A673 (cell line): Measurements from ENCODE around the gene MAPK12.

ENCODE experiments used
- CTCF ChIP-seq: fragments of 300-800, 200-600 bp; sonication (generic); conservative IDR thresholded peaks from 2 replicates; pipeline ENCODE4 v1.5.1; 2017; ENCODE audit warnings: low read depth, mild to moderate bottlenecking, antibody characterized with exemption, low read length, moderate library complexity, mixed read lengths
- EZH2 ChIP-seq: fragments of 200-600 bp; sonication (generic); IDR thresholded peaks from 2 replicates; pipeline ENCODE4 v1.6.1; 2017; ENCODE audit warnings: borderline replicate concordance, low read depth, mild to moderate bottlenecking, mixed read lengths, antibody characterized with exemption, low read length; ENCODE audit not compliant: poor library complexity, severe bottlenecking

- TF ChIP-seq CTCF (no peak), EZH2 (no peak)
Measured at GRCh38 chr22:50300620-50301257, 39.3 kb upstream of the MAPK12 start.
